ENCODE data around the gene RHOBTB3. TPM values are rescaled to one million over a fixed set of nuclear protein-coding genes. Genes with fewer than 3 reads are reported as not detected.

Gene RHOBTB3
- total RNA-seq, 4 donors from 2014 or later: 40.1 to 134 (median 86.9) TPM

DNA sequence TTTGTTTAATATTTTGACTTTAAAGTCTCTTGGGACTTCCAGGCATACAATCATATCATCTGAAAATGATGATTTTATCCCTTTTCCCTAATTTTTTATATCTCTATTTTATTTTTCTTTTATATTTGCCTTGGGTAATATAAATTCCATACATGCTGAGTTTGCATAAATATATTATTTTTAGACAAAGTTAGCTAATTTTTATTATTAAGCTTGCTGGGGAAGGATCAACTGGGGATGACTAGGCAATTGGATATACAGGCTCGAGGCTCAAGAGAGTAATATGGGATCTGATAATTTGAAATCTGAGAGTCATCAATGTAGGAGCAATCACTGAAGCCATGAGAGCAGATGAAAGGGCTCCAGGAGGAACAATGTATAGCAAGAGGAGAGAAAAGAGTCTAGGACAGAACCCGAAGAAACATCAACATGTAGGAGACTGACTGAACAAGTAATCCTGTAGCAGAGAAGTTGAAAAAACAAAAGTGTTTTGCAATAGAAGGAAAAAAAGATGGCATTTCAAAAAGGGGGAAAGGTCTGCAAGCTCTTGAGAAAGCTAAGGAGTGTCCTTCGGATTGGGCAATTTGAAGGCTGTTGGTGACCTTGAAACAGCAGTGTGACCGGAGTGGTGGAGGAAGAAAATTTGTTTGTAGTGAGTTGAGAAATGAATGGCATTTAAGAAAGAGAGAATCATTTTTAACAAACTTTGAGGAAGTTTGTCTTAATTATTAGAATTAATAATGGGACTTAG lies 17.0 kb upstream of the RHOBTB3 start:
- DNase-seq (no peak), ATAC-seq (no peak)
- Histone ChIP-seq H3K27ac (no peak overlapping the region), H3K9me3 (no peaks in the 10 kb centered on the region), H3K36me3 (no peaks in the 10 kb centered on the region), H3K4me3 (no peak overlapping the region), H3K4me1 (peaks cover 6 to 13% of the 10 kb centered on the region in 2 donors), H3K27me3 (no peaks in the 10 kb centered on the region)
- no peak for TF ChIP-seq POLR2A (IDR thresholded peaks at IDR 0.05)
- TF ChIP-seq, protein P1, sequence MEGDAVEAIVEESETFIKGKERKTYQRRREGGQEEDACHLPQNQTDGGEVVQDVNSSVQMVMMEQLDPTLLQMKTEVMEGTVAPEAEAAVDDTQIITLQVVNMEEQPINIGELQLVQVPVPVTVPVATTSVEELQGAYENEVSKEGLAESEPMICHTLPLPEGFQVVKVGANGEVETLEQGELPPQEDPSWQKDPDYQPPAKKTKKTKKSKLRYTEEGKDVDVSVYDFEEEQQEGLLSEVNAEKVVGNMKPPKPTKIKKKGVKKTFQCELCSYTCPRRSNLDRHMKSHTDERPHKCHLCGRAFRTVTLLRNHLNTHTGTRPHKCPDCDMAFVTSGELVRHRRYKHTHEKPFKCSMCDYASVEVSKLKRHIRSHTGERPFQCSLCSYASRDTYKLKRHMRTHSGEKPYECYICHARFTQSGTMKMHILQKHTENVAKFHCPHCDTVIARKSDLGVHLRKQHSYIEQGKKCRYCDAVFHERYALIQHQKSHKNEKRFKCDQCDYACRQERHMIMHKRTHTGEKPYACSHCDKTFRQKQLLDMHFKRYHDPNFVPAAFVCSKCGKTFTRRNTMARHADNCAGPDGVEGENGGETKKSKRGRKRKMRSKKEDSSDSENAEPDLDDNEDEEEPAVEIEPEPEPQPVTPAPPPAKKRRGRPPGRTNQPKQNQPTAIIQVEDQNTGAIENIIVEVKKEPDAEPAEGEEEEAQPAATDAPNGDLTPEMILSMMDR (IDR thresholded peaks at IDR 0.05 in 4 of 5, conservative IDR thresholded peaks at IDR 0.05 in 1 of 5): no peak
- intact Hi-C loops (cut with DNase I; ENCODE audit: low total_unique reads): loop anchor here (5.0 kb wide), 1 partner anchor 47 kb away; no protein-coding TSS in a partner anchor
- in situ Hi-C loops (cut with MboI; ENCODE audit: low sequenced_read_pairs in 4 of 4): no loop called here

DNA sequence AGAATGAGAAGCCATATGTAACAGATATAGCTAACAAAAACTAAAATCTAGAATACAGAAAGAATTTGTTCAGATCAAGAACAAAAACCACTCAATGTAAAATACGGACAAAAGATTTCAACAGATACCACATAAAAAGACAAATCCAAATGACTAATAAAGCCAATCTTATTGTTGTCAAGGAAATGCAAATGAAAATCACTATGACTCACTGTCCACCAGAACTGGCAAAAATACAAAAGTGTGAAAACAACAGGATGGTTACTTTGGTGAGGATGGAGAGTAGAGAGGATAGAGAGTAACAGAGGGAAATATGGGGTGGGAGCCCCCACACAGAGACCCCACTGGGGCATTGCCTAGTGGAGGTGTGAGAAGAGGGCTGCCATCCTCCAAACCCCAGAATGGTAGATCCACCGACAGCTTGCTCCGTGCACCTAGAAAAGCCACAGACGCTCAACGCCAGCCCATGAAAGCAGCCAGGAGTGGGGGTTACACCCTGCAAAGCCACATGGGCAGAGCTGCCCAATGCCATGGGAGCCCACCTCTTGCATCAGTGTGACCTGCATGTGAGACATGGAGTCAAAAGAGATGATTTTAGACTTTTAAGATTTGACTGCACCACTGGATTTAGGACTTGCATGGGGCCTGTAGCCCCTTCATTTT lies 15.2 kb upstream of the RHOBTB3 start:
- in situ Hi-C loops (cut with MboI; ENCODE audit: low sequenced_read_pairs in 4 of 4): no loop called here
- DNase-seq: no peak
- TF ChIP-seq POLR2A (IDR thresholded peaks at IDR 0.05): no peak
- TF ChIP-seq, protein P1 (IDR thresholded peaks at IDR 0.05 in 4 of 5, conservative IDR thresholded peaks at IDR 0.05 in 1 of 5): no peak
- H3K36me3 ChIP-seq: no peaks in the 10 kb centered on the region
- intact Hi-C loops (cut with DNase I; ENCODE audit: low total_unique reads): no loop called here
- no peak overlapping the region for H3K27ac ChIP-seq
- no peak for ATAC-seq
- H3K4me1 ChIP-seq: peaks cover 1 to 17% of the 10 kb centered on the region in 2 donors
- H3K27me3 ChIP-seq: no peaks in the 10 kb centered on the region
- no peaks in the 10 kb centered on the region for H3K9me3 ChIP-seq
- no peak overlapping the region for H3K4me3 ChIP-seq

DNA sequence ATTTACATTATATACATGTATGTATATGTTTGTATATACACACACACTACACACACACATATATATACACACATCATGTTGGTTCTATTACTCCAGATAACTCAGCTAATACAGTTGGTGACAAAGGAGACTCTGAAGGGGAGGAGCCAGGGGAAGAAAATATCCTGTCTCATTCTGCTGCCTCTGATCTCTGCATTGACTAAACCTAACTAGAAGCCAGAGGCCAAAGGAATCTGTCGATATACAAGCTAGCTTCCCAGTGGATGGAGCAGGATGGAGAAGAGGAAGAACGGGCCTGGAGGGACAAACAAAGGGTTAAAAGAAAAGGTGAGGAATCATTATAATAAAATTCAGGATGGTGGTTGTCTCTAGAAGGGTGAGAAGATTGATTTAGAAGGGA lies 13.7 kb upstream of the RHOBTB3 start:
- intact Hi-C loops (cut with DNase I; ENCODE audit: low total_unique reads): no loop called here
- DNase-seq (no peak), ATAC-seq (no peak)
- Histone ChIP-seq H3K9me3 (no peaks in the 10 kb centered on the region), H3K27me3 (no peaks in the 10 kb centered on the region), H3K4me3 (no peak overlapping the region), H3K4me1 (peaks cover 0 to 17% of the 10 kb centered on the region in 2 donors), H3K36me3 (no peaks in the 10 kb centered on the region), H3K27ac (no peak overlapping the region)
- TF ChIP-seq POLR2A (IDR thresholded peaks at IDR 0.05): no peak
- TF ChIP-seq, protein P1 (IDR thresholded peaks at IDR 0.05 in 4 of 5, conservative IDR thresholded peaks at IDR 0.05 in 1 of 5): no peak
- in situ Hi-C loops (cut with MboI; ENCODE audit: low sequenced_read_pairs in 4 of 4): no loop called here

DNA sequence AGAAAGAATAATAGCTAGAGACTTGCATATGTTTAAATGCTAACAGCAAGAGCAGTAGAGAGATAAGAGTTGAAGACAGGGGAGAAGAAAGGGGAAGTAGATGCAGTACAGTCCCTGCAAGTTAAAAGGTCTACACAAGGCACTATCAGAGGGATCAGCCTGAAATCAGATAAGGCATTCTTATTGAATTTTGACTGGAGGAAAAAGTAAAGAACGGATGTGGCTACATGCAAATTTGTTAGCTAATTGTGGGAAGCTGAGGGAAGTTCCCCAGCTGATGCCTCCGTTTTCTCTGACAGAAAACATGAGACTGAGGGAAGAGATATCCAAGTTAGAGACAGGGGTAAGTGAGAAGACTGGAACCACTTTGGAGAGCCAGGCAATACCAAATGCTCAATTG lies 12.9 kb upstream of the RHOBTB3 start:
- Histone ChIP-seq H3K36me3 (no peaks in the 10 kb centered on the region), H3K9me3 (no peaks in the 10 kb centered on the region), H3K4me3 (no peak overlapping the region), H3K27me3 (no peaks in the 10 kb centered on the region), H3K4me1 (peaks cover 0 to 17% of the 10 kb centered on the region in 2 donors), H3K27ac (no peak overlapping the region)
- ATAC-seq: no peak
- no peak for TF ChIP-seq POLR2A (IDR thresholded peaks at IDR 0.05)
- TF ChIP-seq, protein P1 (IDR thresholded peaks at IDR 0.05 in 4 of 5, conservative IDR thresholded peaks at IDR 0.05 in 1 of 5): no peak
- in situ Hi-C loops (cut with MboI; ENCODE audit: low sequenced_read_pairs in 4 of 4) (no loop called here), intact Hi-C loops (cut with DNase I; ENCODE audit: low total_unique reads) (no loop called here)
- DNase-seq: no peak

Data from gastrocnemius medialis (tissue), 4 donors.